Mesendoderm (in vitro differentiated cells): ENCODE data around the gene BCS1L.

ENCODE experiments used
- DNase-seq: peaks from one replicate; pipeline ENCODE4 v3.0.0; 2013
- H2AK5ac ChIP-seq: 2 replicates; pipeline ENCODE4 v1.6.1; 2013; ENCODE audit warnings: low read length, inconsistent platforms
- H2BK120ac ChIP-seq: 2 replicates; pipeline ENCODE4 v1.6.1; 2013; ENCODE audit warnings: low read depth, mild to moderate bottlenecking, low read length, moderate library complexity, mixed read lengths
- H2BK15ac ChIP-seq: replicated peaks from 2 replicates; pipeline ENCODE4 v1.6.1; 2013; ENCODE audit warnings: low read depth, mild to moderate bottlenecking, moderate library complexity
- H2BK5ac ChIP-seq: 2 replicates; pipeline ENCODE4 v1.6.1; 2013; ENCODE audit warnings: low read length, inconsistent platforms
- H3K18ac ChIP-seq: 2 replicates; pipeline ENCODE4 v1.6.1; 2013; ENCODE audit warnings: mild to moderate bottlenecking, low read length, mixed read lengths
- H3K23ac ChIP-seq: one replicate; pipeline ENCODE4 v1.6.1; 2013; ENCODE audit warnings: low read length
- H3K27ac ChIP-seq: 2 replicates; pipeline ENCODE4 v1.5.1; 2013; ENCODE audit warnings: low read depth, mild to moderate bottlenecking, inconsistent platforms, low read length, moderate library complexity
- H3K27me3 ChIP-seq: 2 replicates; pipeline ENCODE4 v1.6.1; 2013; ENCODE audit warnings: low read length, control low read depth, mild to moderate bottlenecking, inconsistent platforms; ENCODE audit not compliant: insufficient read depth, poor library complexity
- H3K36me3 ChIP-seq: 2 replicates; pipeline ENCODE4 v1.6.1; 2013; ENCODE audit warnings: low read length, inconsistent platforms; ENCODE audit not compliant: control insufficient read depth, insufficient read depth
- H3K4ac ChIP-seq: one replicate; pipeline ENCODE4 v1.6.1; 2013; ENCODE audit warnings: low read depth, mild to moderate bottlenecking, low read length, moderate library complexity
- H3K4me1 ChIP-seq: 2 replicates; pipeline ENCODE4 v1.6.1; 2013; ENCODE audit warnings: low read depth, low read length, inconsistent platforms; ENCODE audit not compliant: control insufficient read depth
- H3K4me2 ChIP-seq: 2 replicates; pipeline ENCODE4 v1.6.1; 2013; ENCODE audit warnings: low read length
- H3K4me3 ChIP-seq: 2 replicates; pipeline ENCODE4 v1.5.1; 2013; ENCODE audit warnings: mild to moderate bottlenecking, low read length
- H3K56ac ChIP-seq: one replicate; pipeline ENCODE4 v1.6.1; 2013; ENCODE audit warnings: low read length
- H3K79me1 ChIP-seq: 2 replicates; pipeline ENCODE4 v1.6.1; 2013; ENCODE audit warnings: low read length, inconsistent platforms
- H3K79me2 ChIP-seq: 2 replicates; pipeline ENCODE4 v1.6.1; 2013; ENCODE audit warnings: mild to moderate bottlenecking, low read length; ENCODE audit not compliant: control insufficient read depth, insufficient read depth
- H3K9ac ChIP-seq: 2 replicates; pipeline ENCODE4 v1.6.1; 2013; ENCODE audit warnings: low read length, inconsistent platforms
- H4K5ac ChIP-seq: one replicate; pipeline ENCODE4 v1.6.1; 2013; ENCODE audit warnings: low read length
- H4K8ac ChIP-seq: one replicate; pipeline ENCODE4 v1.6.1; 2013; ENCODE audit warnings: low read depth, mild to moderate bottlenecking, control low read depth, low read length, moderate library complexity
- WGBS: extraction: QIAGEN DNeasy Blood & Tissue Kit; methylation state at CpG from one replicate; pipeline ENCODE4 v1.1.7; 2013; ENCODE audit warnings: low lambda C conversion rate, missing lambda C conversion rate; ENCODE audit not compliant: insufficient coverage; ENCODE audit errors: extremely low coverage; 5-methylcytosine and 5-hydroxymethylcytosine counted together

BCS1L gene

GRCh38 chr2:218642121-218642656, 17.3 kb upstream of the BCS1L start:
- Histone ChIP-seq H3K4me1 (no peaks in the 10 kb centered on the region), H3K9ac (no peak overlapping the region), H2AK5ac (no peak overlapping the region), H3K18ac (no peak overlapping the region), H2BK15ac (no peak overlapping the region), H3K27me3 (no peaks in the 10 kb centered on the region), H3K36me3 (peaks cover 35% of the 10 kb centered on the region), H3K56ac (no peak overlapping the region), H3K79me1 (no peaks in the 10 kb centered on the region), H2BK120ac (no peak overlapping the region), H3K4me2 (no peak overlapping the region), H3K79me2 (no peaks in the 10 kb centered on the region), H3K4me3 (no peak overlapping the region), H4K8ac (no peak overlapping the region), H2BK5ac (no peak overlapping the region), H3K27ac (no peak overlapping the region), H4K5ac (no peak overlapping the region), H3K4ac (no peak overlapping the region), H3K23ac (no peak overlapping the region)
- DNase-seq = no peak
- no CpG with 5 or more reads among the region's 18 CpGs for WGBS

- WGBS = no CpG with 5 or more reads among the region's 17 CpGs
Measured at GRCh38 chr2:218642786-218643185, 16.7 kb upstream of the BCS1L start.

GRCh38 chr2:218643751-218644310, 15.7 kb upstream of the BCS1L start:
- H3K36me3 ChIP-seq = peaks cover 35% of the 10 kb centered on the region

More at GRCh38 chr2:218642786-218643185, 16.7 kb upstream of the BCS1L start:
- Histone ChIP-seq H2BK120ac (no peak overlapping the region), H3K23ac (no peak overlapping the region), H3K27ac (no peak overlapping the region), H3K9ac (no peak overlapping the region), H3K4ac (no peak overlapping the region), H3K4me1 (no peaks in the 10 kb centered on the region), H3K56ac (no peak overlapping the region), H3K4me2 (no peak overlapping the region), H3K36me3 (peaks cover 35% of the 10 kb centered on the region), H2BK5ac (no peak overlapping the region), H3K79me2 (no peaks in the 10 kb centered on the region), H3K4me3 (no peak overlapping the region), H2BK15ac (no peak overlapping the region), H4K5ac (no peak overlapping the region), H3K18ac (no peak overlapping the region), H3K27me3 (no peaks in the 10 kb centered on the region), H4K8ac (no peak overlapping the region), H3K79me1 (no peaks in the 10 kb centered on the region), H2AK5ac (no peak overlapping the region)
- no peak for DNase-seq

GRCh38 chr2:218644721-218645120, 14.8 kb upstream of the BCS1L start:
- Histone ChIP-seq H3K79me2 (no peaks in the 10 kb centered on the region), H3K4ac (no peak overlapping the region), H4K5ac (no peak overlapping the region), H2BK5ac (no peak overlapping the region), H2AK5ac (no peak overlapping the region), H3K4me2 (no peak overlapping the region), H3K4me3 (no peak overlapping the region), H3K36me3 (peaks cover 32% of the 10 kb centered on the region), H3K9ac (no peak overlapping the region), H4K8ac (no peak overlapping the region), H2BK15ac (no peak overlapping the region), H3K27ac (no peak overlapping the region), H3K18ac (no peak overlapping the region), H3K56ac (no peak overlapping the region), H3K27me3 (no peaks in the 10 kb centered on the region), H3K79me1 (no peaks in the 10 kb centered on the region), H2BK120ac (no peak overlapping the region), H3K23ac (no peak overlapping the region), H3K4me1 (no peaks in the 10 kb centered on the region)
- no CpG with 5 or more reads among the region's 11 CpGs for WGBS
- no peak for DNase-seq

More at GRCh38 chr2:218643751-218644310, 15.7 kb upstream of the BCS1L start:
- Histone ChIP-seq H3K79me1 (no peaks in the 10 kb centered on the region), H4K5ac (no peak overlapping the region), H3K4me3 (no peak overlapping the region), H3K4me1 (no peaks in the 10 kb centered on the region), H3K79me2 (no peaks in the 10 kb centered on the region), H3K23ac (no peak overlapping the region), H3K18ac (no peak overlapping the region), H2BK15ac (no peak overlapping the region), H3K9ac (no peak overlapping the region), H2BK5ac (no peak overlapping the region), H2BK120ac (no peak overlapping the region), H3K4ac (no peak overlapping the region), H3K27me3 (no peaks in the 10 kb centered on the region), H3K27ac (no peak overlapping the region), H4K8ac (no peak overlapping the region), H2AK5ac (no peak overlapping the region), H3K4me2 (no peak overlapping the region), H3K56ac (no peak overlapping the region)
- DNase-seq = no peak
- WGBS = no CpG with 5 or more reads among the region's 10 CpGs

- no peak for DNase-seq
- H3K27me3 ChIP-seq = no peaks in the 10 kb centered on the region
- no peak overlapping the region for H3K18ac ChIP-seq
- H3K4me1 ChIP-seq = no peaks in the 10 kb centered on the region
- H3K79me1 ChIP-seq = no peaks in the 10 kb centered on the region
- no CpG with 5 or more reads among the region's 1 CpG for WGBS
- no peak overlapping the region for H4K8ac ChIP-seq
- no peak overlapping the region for H4K5ac ChIP-seq
- no peak overlapping the region for H3K4me3 ChIP-seq
- no peaks in the 10 kb centered on the region for H3K79me2 ChIP-seq
- H3K27ac ChIP-seq = no peak overlapping the region
- H2BK120ac ChIP-seq = no peak overlapping the region
- peaks cover 32% of the 10 kb centered on the region for H3K36me3 ChIP-seq
- H2AK5ac ChIP-seq = no peak overlapping the region
- no peak overlapping the region for H3K9ac ChIP-seq
- no peak overlapping the region for H3K56ac ChIP-seq
- no peak overlapping the region for H3K4ac ChIP-seq
- H2BK5ac ChIP-seq = no peak overlapping the region
- H2BK15ac ChIP-seq = no peak overlapping the region
- H3K23ac ChIP-seq = no peak overlapping the region
- H3K4me2 ChIP-seq = no peak overlapping the region
Measured at GRCh38 chr2:218645126-218645525, 14.4 kb upstream of the BCS1L start.
